ENCODE measurements around the gene ARHGAP9.

DNA sequence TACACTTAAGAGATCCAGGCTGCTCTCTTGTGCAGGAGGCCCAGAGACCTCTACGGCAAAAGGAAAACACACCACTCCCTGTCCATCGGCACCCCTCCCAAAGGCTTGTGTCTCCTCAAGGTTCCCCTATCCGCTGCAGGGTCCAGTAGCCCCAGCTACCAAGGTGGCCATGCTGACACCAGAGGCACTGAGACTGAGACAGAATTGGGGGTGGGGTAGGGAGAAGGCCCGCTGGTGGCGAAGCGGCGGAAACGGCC, 40.1 kb upstream of the ARHGAP9 start:
- TF ChIP-seq, protein P1, sequence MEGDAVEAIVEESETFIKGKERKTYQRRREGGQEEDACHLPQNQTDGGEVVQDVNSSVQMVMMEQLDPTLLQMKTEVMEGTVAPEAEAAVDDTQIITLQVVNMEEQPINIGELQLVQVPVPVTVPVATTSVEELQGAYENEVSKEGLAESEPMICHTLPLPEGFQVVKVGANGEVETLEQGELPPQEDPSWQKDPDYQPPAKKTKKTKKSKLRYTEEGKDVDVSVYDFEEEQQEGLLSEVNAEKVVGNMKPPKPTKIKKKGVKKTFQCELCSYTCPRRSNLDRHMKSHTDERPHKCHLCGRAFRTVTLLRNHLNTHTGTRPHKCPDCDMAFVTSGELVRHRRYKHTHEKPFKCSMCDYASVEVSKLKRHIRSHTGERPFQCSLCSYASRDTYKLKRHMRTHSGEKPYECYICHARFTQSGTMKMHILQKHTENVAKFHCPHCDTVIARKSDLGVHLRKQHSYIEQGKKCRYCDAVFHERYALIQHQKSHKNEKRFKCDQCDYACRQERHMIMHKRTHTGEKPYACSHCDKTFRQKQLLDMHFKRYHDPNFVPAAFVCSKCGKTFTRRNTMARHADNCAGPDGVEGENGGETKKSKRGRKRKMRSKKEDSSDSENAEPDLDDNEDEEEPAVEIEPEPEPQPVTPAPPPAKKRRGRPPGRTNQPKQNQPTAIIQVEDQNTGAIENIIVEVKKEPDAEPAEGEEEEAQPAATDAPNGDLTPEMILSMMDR (conservative IDR thresholded peaks at IDR 0.05 in 1 of 2, IDR thresholded peaks at IDR 0.05 in 1 of 2; ENCODE audit: low read depth in 1 of 2, low read length in 2 of 2): no peak
- no peak for TF ChIP-seq EZH2 (IDR thresholded peaks at IDR 0.05; ENCODE audit: low read length, missing control alignments)
